CD8-positive, alpha-beta memory T cell (primary cell): Measurements from ENCODE around the gene TPGS2. TPM values are rescaled to one million over a fixed set of nuclear protein-coding genes. Genes with fewer than 3 reads are reported as not detected.
"Not testable (repeated sequence)": the region's sequence is repeated elsewhere in the genome, so short reads cannot be mapped to it uniquely, and the experiment has no call there.

Source experiments
- CTCF ChIA-PET: fragments of 350-600 bp; sonication (Branson Sonifier 250); formaldehyde crosslinking; loops from one replicate; lab custom pipeline; 2021; ENCODE audit warnings: antibody characterized with exemption; lab: Charles Lee
- POLR2A ChIA-PET: fragments of 350-600 bp; sonication (Branson Sonifier 250); formaldehyde crosslinking; loops from one replicate; lab custom pipeline; 2021; ENCODE audit warnings: antibody characterized with exemption; lab: Charles Lee
- DNase-seq, 5 donors: peaks; one replicate each; pipeline versions ENCODE4 v3.0.0 to v3.0.0-alpha.2; 2020 to 2022; ENCODE audit warnings: mixed read lengths in 1 of 5
- H3K27ac ChIP-seq: one replicate; pipeline ENCODE4 v1.7.0; 2013; ENCODE audit warnings: low read depth, mild to moderate bottlenecking, low read length, moderate library complexity
- H3K27me3 ChIP-seq: 2 replicates; pipeline ENCODE4 v1.7.0; 2013; ENCODE audit warnings: low read length, mild to moderate bottlenecking; ENCODE audit not compliant: insufficient read depth, poor library complexity, severe bottlenecking
- H3K36me3 ChIP-seq: 2 replicates; pipeline ENCODE4 v1.7.0; 2013; ENCODE audit warnings: mild to moderate bottlenecking, low read length, moderate library complexity; ENCODE audit not compliant: insufficient read depth
- H3K4me1 ChIP-seq: 2 replicates; pipeline ENCODE4 v1.7.0; 2013; ENCODE audit warnings: mild to moderate bottlenecking, low read length, moderate library complexity; ENCODE audit not compliant: insufficient read depth
- H3K4me3 ChIP-seq: 2 replicates; pipeline ENCODE4 v1.7.0; 2013; ENCODE audit warnings: mild to moderate bottlenecking, low read length
- H3K9me3 ChIP-seq: 2 replicates; pipeline ENCODE4 v1.7.0; 2013; ENCODE audit warnings: mild to moderate bottlenecking, low read length
- H3K27ac Mint-ChIP-seq, 8 donors: one replicate each; pipeline ENCODE4 v1.8.0; 2020 to 2021; ENCODE audit warnings: mixed read lengths in 8 of 8, mild to moderate bottlenecking in 6 of 8, inconsistent platforms in 3 of 8, moderate library complexity in 3 of 8
- H3K27me3 Mint-ChIP-seq, 2 donors: one replicate each; pipeline ENCODE4 v1.8.0; 2020 to 2021; ENCODE audit warnings: mixed read lengths in 2 of 2, mild to moderate bottlenecking in 1 of 2, moderate library complexity in 1 of 2
- H3K36me3 Mint-ChIP-seq, 3 donors: one replicate each; pipeline ENCODE4 v1.8.0; 2020 to 2021; ENCODE audit warnings: mixed read lengths in 3 of 3, inconsistent platforms in 1 of 3, mild to moderate bottlenecking in 1 of 3
- H3K4me1 Mint-ChIP-seq, 3 donors: one replicate each; pipeline ENCODE4 v1.8.0; 2020 to 2021; ENCODE audit warnings: mixed read lengths in 3 of 3, inconsistent platforms in 1 of 3, mild to moderate bottlenecking in 1 of 3
- H3K4me3 Mint-ChIP-seq, 7 donors: one replicate each; pipeline ENCODE4 v1.8.0; 2020 to 2021; ENCODE audit warnings: mixed read lengths in 7 of 7, mild to moderate bottlenecking in 6 of 7, moderate library complexity in 4 of 7, inconsistent platforms in 2 of 7
- H3K9me3 Mint-ChIP-seq, 5 donors: one replicate each; pipeline ENCODE4 v1.8.0; 2020 to 2022; ENCODE audit warnings: mixed read lengths in 5 of 5, mild to moderate bottlenecking in 3 of 5, moderate library complexity in 2 of 5, inconsistent platforms in 1 of 5
- polyA plus RNA-seq: library from polyadenylated mRNA; unstranded; fragments of 300-500 nt; fragmentation: Illumina TruSeq; gene quantifications from one replicate; pipeline ENCODE4 v1.2.3, GENCODE V29; 2021
- total RNA-seq, 2 experiments: library from RNA; stranded (reverse); gene quantifications; one replicate each; pipeline ENCODE4 v1.2.3, GENCODE V29; 2021

Gene TPGS2
- total and polyA plus RNA-seq, 3 experiments from 2014 or later = 68.3 to 75.5 (median 70.2) TPM

DNA sequence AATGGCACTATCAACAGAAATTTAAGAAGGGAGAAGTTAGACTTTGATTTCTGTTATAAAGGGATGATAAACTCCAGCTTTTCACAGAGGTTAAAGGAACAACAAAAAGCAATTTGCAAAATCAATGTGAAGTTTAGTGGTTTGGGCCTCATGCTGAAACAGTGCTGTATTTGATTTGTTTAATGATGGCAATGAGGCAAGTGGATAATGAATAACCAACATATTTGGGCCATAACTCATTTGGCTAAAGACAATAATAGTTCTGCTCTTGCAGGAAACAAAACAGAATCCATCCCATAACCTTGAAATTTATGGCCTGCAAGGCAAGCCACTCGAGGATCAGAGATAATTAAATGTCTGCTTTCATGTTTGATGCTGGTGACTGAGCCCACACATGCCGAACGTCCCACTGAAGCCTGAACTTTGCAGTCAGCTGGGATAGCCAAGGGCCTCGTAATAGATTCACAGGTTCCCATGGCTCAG is 56.5 kb downstream of the TPGS2 start:
- Histone ChIP-seq H3K27me3 (peaks cover 5% of the 10 kb centered on the region), H3K9me3 (no peaks in the 10 kb centered on the region), H3K27ac (no peak overlapping the region), H3K36me3 (no peaks in the 10 kb centered on the region), H3K4me1 (no peaks in the 10 kb centered on the region), H3K4me3 (no peak overlapping the region)
- Mint-ChIP-seq H3K4me3 (no peak overlapping the region), H3K27ac (no peak overlapping the region), H3K27me3 (peaks cover 5 to 22% of the 10 kb centered on the region in 2 donors), H3K4me1 (peaks cover 12 to 18% (median 13%) of the 10 kb centered on the region in 3 donors), H3K36me3 (peaks cover 0 to 5% (median 0%) of the 10 kb centered on the region in 3 donors), H3K9me3 (no peaks in the 10 kb centered on the region)
- DNase-seq = no peak
- POLR2A ChIA-PET = no interaction called here
- CTCF ChIA-PET = no interaction called here

DNA sequence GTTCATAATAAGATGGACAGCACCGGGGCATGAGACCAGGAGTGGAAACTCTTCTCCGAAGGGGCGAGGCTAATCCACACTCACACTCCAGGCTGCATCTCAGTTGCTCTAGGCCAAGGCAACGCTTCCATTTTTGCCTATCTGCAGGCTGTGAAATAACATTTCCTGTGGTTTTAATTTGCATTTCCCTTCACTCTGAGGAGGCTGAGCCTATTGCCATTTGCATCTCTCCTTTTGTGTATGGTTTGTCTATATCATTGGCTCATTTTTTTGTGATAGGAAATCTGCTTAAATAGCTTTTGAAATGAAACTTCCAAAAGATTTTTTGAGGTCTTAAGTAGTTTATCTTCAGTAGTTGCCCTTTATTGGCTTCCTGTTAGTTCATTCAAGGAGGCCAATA is 57.6 kb downstream of the TPGS2 start:
- H3K27me3 ChIP-seq = peaks cover 5% of the 10 kb centered on the region
- no peak overlapping the region for H3K27ac ChIP-seq
- ChIA-PET CTCF (no interaction called here), POLR2A (no interaction called here)
- Mint-ChIP-seq H3K4me1 (peaks cover 12 to 18% (median 13%) of the 10 kb centered on the region in 3 donors), H3K4me3 (no peak overlapping the region), H3K27ac (no peak overlapping the region), H3K27me3 (peaks cover 5 to 22% of the 10 kb centered on the region in 2 donors), H3K9me3 (no peaks in the 10 kb centered on the region), H3K36me3 (peaks cover 0 to 5% (median 0%) of the 10 kb centered on the region in 3 donors)
- H3K36me3 ChIP-seq = no peaks in the 10 kb centered on the region
- H3K4me3 ChIP-seq = no peak overlapping the region
- H3K4me1 ChIP-seq = no peaks in the 10 kb centered on the region
- H3K9me3 ChIP-seq = no peaks in the 10 kb centered on the region
- DNase-seq = no peak

DNA sequence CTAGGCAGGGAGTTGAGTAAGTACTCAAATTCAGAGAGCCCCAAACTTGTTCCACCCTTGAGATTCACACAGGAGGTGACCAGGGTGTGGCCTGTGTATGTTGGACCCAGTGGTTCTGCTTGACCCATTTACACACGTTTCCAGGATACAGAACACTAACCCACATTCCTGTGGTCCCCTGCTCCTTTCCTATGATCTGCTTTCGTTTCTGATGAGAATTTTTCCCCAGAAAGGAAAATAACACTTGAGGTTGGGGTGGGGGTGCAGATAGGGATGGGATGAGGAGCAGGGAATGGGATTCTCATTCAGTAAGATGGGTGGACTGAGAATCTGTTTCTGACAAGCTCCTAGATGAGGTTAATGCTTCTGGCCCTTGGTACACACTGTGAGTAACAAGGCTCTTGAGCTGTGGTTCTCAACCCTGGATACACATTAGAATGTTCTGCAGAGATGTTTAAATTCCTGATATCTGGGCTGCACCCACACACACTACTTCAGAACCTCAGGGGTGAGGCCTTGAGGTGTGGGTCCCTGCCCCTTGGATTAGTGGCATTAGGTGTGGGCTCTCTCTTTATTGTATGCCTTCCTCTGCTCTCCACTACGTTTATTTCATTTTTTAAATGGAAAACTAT is 58.4 kb downstream of the TPGS2 start:
- Histone ChIP-seq H3K4me1 (no peaks in the 10 kb centered on the region), H3K4me3 (no peak overlapping the region), H3K36me3 (no peaks in the 10 kb centered on the region), H3K9me3 (no peaks in the 10 kb centered on the region), H3K27ac (no peak overlapping the region), H3K27me3 (peaks cover 5% of the 10 kb centered on the region)
- POLR2A ChIA-PET = no interaction called here
- H3K27ac Mint-ChIP-seq = peak overlapping the region in 1 of 8 donors; percentile 8
- H3K27me3 Mint-ChIP-seq = peaks cover 5 to 22% of the 10 kb centered on the region in 2 donors
- peaks cover 0 to 5% (median 0%) of the 10 kb centered on the region in 3 donors for H3K36me3 Mint-ChIP-seq
- H3K4me1 Mint-ChIP-seq = peaks cover 12 to 18% (median 13%) of the 10 kb centered on the region in 3 donors
- no peak for DNase-seq
- H3K4me3 Mint-ChIP-seq = peak overlapping the region in 1 of 7 donors; percentile 49
- H3K9me3 Mint-ChIP-seq = no peaks in the 10 kb centered on the region
- CTCF ChIA-PET = no interaction called here

DNA sequence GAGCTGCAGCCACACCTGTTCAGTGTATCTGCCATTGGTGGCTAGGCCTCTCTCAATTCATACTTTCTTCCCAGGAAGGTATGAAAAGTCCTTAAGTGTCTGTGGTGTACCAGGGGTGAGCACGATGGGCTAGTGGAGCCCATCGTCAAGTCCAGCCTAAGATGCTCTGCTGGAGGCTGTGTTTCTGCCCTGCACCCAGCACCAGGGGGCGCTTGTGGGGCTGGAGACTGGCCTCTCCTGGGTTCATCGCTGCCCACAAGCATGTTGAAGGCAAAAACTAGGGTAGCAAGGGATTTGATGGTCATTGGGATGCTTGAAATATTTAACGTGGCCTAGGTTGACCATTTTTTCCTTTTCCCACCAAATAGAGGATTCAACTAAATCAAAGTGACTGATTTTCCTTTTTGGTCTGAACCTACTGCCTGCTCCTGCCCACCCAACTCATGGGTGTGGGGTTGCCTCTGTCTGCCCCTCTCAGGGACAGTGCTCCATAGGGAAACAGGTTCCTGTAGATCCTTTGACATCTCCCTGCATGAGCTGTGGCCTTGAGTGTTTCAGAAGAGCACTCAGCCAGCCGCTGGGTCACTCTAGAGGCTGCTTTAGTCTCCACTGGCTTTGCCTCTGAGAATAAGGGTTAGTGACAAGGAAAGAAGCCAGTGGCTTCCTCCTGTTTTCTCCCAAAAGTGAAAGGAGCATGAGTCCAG is 59.0 kb downstream of the TPGS2 start:
- H3K4me1 ChIP-seq = no peaks in the 10 kb centered on the region
- no peak for DNase-seq
- Mint-ChIP-seq H3K9me3 (no peaks in the 10 kb centered on the region), H3K4me1 (peaks cover 12 to 18% (median 13%) of the 10 kb centered on the region in 3 donors), H3K27ac (no peak overlapping the region), H3K36me3 (peaks cover 0 to 5% (median 0%) of the 10 kb centered on the region in 3 donors), H3K27me3 (peaks cover 5 to 22% of the 10 kb centered on the region in 2 donors), H3K4me3 (no peak overlapping the region)
- no peak overlapping the region for H3K27ac ChIP-seq
- ChIA-PET CTCF (no interaction called here), POLR2A (no interaction called here)
- no peak overlapping the region for H3K4me3 ChIP-seq
- no peaks in the 10 kb centered on the region for H3K9me3 ChIP-seq
- H3K27me3 ChIP-seq = peaks cover 5% of the 10 kb centered on the region
- H3K36me3 ChIP-seq = no peaks in the 10 kb centered on the region

DNA sequence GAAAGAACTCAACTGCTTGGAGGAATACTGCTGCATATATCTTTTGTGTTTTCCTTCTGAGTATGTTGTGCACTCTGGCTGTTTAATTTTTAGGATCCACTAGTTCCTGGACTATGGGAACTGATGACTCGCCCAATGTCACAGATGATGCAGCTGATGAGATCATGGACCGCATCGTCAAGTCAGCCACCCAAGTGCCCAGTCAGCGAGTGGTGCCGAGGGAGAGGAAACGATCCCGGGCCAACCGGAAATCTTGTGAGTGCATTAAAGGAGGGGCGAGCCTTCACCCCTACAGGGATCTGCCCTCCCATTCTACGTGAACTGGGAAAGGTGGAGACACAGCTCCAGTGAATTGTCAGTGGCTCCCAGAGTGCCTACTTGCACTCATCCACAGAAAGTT is 59.6 kb downstream of the TPGS2 start:
- H3K36me3 ChIP-seq = no peaks in the 10 kb centered on the region
- H3K27me3 ChIP-seq = peaks cover 5% of the 10 kb centered on the region
- DNase-seq = no peak
- no peak overlapping the region for H3K27ac ChIP-seq
- CTCF ChIA-PET = no interaction called here
- H3K4me1 Mint-ChIP-seq = peaks cover 12 to 18% (median 13%) of the 10 kb centered on the region in 3 donors
- POLR2A ChIA-PET = no interaction called here
- no peaks in the 10 kb centered on the region for H3K4me1 ChIP-seq
- peaks cover 0 to 5% (median 0%) of the 10 kb centered on the region in 3 donors for H3K36me3 Mint-ChIP-seq
- H3K4me3 Mint-ChIP-seq = no peak overlapping the region
- H3K9me3 ChIP-seq = no peaks in the 10 kb centered on the region
- peaks cover 5 to 22% of the 10 kb centered on the region in 2 donors for H3K27me3 Mint-ChIP-seq
- no peak overlapping the region for H3K27ac Mint-ChIP-seq
- H3K9me3 Mint-ChIP-seq = no peaks in the 10 kb centered on the region
- no peak overlapping the region for H3K4me3 ChIP-seq

DNA sequence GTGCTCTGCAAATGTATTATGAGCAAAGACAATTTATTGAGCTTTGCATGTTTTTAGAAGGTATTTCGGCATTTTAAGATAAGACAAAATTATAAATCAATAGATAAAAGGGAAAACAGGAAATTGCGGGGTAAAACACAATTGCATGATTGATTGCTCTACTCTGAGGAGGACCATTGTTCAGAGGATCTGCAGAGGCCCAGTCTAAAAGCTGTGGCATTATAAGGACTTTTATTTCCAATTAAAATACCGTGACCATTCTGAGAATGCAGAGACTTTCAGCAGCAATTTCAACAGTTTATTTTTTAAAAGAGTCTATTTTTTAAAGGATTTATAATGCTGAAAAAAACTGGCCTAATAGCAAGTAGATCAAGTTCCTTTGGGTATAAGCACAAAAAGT is 62.0 kb downstream of the TPGS2 start:
- Mint-ChIP-seq H3K9me3 (no peaks in the 10 kb centered on the region), H3K36me3 (peaks cover 0 to 2% (median 0%) of the 10 kb centered on the region in 3 donors), H3K4me3 (no peak overlapping the region), H3K27ac (no peak overlapping the region), H3K4me1 (peaks cover 11 to 15% (median 11%) of the 10 kb centered on the region in 3 donors), H3K27me3 (peaks cover 3 to 17% of the 10 kb centered on the region in 2 donors)
- H3K27me3 ChIP-seq = peaks cover 5% of the 10 kb centered on the region
- H3K9me3 ChIP-seq = no peaks in the 10 kb centered on the region
- POLR2A ChIA-PET = no interaction called here
- DNase-seq = no peak
- CTCF ChIA-PET = no interaction called here
- no peak overlapping the region for H3K27ac ChIP-seq
- H3K36me3 ChIP-seq = no peaks in the 10 kb centered on the region
- no peaks in the 10 kb centered on the region for H3K4me1 ChIP-seq
- H3K4me3 ChIP-seq = no peak overlapping the region

DNA sequence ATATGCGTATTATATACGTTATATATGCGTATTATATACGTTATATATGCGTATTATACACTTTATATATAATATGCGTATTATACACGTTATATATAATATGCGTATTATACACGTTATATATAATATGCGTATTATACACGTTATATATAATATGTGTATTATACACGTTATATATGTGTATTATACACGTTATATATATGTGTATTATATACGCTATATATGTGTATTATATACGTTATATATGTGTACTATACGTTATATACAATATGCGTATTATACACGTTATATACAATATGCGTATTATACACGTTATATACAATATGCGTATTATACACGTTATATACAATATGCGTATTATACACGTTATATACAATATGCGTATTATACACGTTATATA is 65.8 kb downstream of the TPGS2 start:
- H3K4me1 Mint-ChIP-seq, H3K9me3 ChIP-seq, CTCF ChIA-PET, H3K4me3 Mint-ChIP-seq, H3K27ac ChIP-seq, POLR2A ChIA-PET, H3K4me3 ChIP-seq, H3K36me3 ChIP-seq, H3K9me3 Mint-ChIP-seq, H3K27me3 ChIP-seq, H3K4me1 ChIP-seq, H3K27ac Mint-ChIP-seq, DNase-seq, H3K36me3 Mint-ChIP-seq: not testable (repeated sequence)
- H3K27me3 Mint-ChIP-seq = peaks cover 6 to 24% of the 10 kb centered on the region in 2 donors

DNA sequence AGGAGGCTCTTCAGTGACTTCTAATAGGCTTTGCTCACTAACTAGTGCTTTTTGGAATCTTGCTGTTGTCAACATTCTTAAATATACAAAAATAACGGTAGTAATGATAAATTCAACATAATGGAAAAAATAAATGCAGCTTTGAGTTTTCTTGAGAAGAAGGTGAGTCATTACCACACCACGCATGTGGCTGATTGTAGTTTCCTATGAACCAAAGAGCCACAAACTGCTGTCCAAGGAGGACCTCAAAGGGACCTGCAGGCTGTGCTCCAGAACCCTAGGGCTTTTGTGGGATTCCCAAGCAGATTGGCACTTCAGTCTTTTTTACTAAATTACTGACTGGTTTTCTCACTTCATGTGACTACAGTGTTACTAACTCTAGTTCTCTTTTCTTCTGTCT is 66.7 kb downstream of the TPGS2 start:
- H3K9me3 Mint-ChIP-seq = no peaks in the 10 kb centered on the region
- H3K36me3 ChIP-seq = no peaks in the 10 kb centered on the region
- no peaks in the 10 kb centered on the region for H3K4me1 ChIP-seq
- H3K36me3 Mint-ChIP-seq = no peaks in the 10 kb centered on the region
- H3K27me3 ChIP-seq = no peaks in the 10 kb centered on the region
- H3K27ac ChIP-seq = no peak overlapping the region
- no peaks in the 10 kb centered on the region for H3K4me1 Mint-ChIP-seq
- no peak overlapping the region for H3K4me3 ChIP-seq
- no peak overlapping the region for H3K27ac Mint-ChIP-seq
- no peak overlapping the region for H3K4me3 Mint-ChIP-seq
- POLR2A ChIA-PET = no interaction called here
- peaks cover 6 to 23% of the 10 kb centered on the region in 2 donors for H3K27me3 Mint-ChIP-seq
- CTCF ChIA-PET = no interaction called here
- DNase-seq = no peak
- H3K9me3 ChIP-seq = no peaks in the 10 kb centered on the region
